ELR (cell line): ENCODE data around the gene NME1.
"Not testable (repeated sequence)": the region's sequence is repeated elsewhere in the genome, so short reads cannot be mapped to it uniquely, and the experiment has no call there.

Experiments used
- DNase-seq: peaks from one replicate; pipeline ENCODE4 v3.0.0-alpha.2; 2015; ENCODE audit warnings: low read depth

NME1 gene

DNA sequence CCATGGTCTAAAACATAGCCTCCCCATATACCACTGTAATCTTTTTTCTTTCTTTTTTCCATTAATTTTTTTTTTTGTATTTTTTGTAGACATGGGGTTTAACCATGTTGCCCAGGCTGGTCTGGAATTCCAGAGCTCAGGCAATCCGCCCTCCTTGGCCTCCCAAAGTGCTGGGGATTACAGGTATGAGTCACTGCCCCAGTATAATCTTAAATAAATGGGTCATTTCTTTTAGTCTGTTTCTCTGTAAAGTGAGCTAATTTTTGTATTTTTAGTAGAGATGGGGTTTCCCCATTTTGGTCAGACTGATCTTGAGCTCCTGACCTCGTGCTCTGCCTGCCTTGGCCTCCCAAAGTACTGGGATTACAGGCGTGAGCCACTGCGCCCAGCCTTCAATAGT, 5.7 kb upstream of the NME1 start:
- peak; percentile 48 for DNase-seq

- DNase-seq = no peak
Measured at GRCh38 chr17:51149163-51149562, 4.2 kb upstream of the NME1 start.

GRCh38 chr17:51150932-51151331, 2.4 kb upstream of the NME1 start:
- no peak for DNase-seq

- peak; percentile 54 for DNase-seq
Measured at GRCh38 chr17:51152766-51153209, 571 bp upstream of the NME1 start.

DNA sequence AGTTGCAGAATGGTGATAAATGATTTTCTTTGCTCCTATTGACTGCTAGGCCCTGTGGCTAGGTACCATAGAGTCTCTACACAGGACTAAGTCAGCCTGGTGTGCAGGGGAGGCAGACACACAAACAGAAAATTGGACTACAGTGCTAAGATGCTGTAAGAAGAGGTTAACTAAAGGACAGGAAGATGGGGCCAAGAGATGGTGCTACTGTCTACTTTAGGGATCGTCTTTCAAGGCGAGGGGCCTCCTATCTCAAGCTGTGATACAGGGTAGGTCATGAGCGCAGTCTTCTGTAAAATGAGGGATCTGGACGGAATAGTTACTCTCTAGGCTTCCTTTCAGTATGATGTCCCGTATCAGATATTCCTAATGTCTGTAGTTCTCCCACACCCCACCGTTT, 817 bp downstream of the NME1 start:
- peak; percentile 24 for DNase-seq

DNA sequence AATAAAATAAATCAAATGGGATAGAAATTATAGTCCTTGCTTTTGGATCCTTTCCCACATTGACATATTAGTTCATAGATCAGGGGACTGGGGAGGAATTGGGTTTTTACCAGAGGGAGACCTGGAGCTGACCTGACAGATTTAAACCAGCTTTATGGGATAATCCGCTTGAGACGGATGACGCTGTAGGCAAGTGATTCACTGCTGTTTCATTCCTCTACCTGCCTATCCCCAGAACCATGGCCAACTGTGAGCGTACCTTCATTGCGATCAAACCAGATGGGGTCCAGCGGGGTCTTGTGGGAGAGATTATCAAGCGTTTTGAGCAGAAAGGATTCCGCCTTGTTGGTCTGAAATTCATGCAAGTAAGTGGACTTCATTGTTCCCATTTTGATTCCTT, 2.1 kb downstream of the NME1 start:
- DNase-seq = no peak

- no peak for DNase-seq
Measured at GRCh38 chr17:51159604-51160003, 6.2 kb downstream of the NME1 start.

- DNase-seq = no peak
Measured at GRCh38 chr17:51161541-51161940, 8.2 kb downstream of the NME1 start.

DNA sequence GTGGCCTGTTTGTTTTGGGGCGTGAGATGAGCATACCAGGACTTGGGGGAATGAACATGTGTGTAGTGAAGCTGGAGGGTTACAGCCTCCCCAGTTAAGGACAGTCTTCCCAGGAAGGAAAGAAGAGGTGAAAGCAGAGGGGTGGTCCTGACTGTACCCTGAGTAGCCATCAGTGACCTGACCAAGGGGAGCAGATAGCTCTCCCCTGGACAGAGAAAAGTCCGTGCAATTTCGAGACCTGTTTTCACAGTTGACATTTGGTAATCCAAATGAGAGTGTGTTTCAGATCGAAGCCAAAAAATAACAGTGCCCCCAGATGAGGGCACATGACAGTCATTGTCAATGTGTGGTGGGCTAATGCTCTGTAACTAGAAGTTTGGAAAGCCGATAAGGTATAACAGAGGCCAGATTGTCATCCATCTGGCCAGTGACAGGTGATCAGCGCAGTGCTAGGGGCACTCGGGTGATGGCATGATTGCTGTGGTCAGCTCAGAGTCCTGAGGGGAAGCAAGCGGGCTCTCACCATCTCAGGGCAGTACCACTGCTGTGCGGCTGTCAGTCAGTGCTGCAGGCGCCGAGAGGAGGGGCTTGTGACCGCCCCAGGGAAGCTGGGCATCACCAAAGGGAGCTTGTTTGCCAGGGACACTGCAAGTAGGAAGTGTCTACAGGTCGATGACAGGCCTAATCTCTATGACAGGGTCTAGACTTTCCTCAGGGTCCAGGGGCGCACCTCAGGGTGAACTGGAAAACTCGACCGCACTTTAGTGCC, 11.7 kb downstream of the NME1 start:
- no peak for DNase-seq

DNA sequence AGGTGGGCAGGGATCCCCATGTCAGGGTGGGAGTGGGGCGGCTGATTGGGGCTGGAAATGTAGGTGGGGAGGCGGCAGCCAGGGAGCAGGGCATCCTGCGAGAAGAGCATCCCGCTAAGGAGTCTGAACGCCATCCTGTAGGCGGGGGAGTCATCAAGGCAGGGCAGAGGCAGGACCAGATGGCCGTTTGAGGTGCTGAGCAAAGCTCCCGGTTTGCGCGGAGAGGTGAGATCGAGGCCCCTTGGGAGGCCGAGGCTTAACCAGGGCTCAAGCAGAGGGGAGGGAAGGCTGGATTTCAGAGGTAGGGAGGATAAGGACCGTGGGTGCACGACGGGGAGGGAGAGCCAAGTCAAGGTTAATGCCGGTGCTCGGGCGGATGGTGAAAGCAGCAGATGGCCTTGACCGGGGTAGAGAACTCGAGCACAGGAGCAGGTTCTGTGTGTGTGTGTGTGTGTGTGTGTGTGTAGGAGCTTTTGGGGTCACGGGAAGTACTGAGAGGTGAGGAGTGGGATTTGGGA, 12.4 kb downstream of the NME1 start:
- DNase-seq = peak; percentile 60

DNA sequence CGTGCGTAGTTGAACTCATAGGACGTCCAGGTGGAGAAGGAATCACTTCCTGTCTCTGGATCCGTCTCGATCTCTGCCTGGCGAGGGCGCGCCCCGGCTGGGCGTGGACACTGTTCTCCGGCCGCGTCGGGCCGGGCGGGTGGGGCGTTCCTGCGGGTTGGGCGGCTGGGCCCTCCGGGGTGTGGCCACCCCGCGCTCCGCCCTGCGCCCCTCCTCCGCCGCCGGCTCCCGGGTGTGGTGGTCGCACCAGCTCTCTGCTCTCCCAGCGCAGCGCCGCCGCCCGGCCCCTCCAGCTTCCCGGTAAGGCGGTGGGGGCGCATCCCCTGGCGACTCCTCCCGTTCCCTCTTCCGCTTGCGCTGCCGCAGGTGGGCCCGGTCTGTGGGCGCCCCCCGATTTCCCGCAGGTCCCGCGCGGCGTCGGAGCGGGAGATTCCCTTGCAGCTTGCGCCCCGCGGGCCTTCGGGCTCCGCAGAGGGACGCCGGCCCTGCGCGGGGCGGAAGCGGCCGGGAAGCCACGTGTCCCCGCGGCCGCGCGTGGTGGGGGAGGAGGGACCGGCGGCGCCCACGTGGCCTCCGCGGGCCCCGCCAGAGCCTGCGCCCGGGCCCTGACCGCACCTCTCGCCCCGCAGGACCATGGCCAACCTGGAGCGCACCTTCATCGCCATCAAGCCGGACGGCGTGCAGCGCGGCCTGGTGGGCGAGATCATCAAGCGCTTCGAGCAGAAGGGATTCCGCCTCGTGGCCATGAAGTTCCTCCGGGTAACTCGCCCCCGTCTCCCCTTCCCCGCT, 13.0 kb downstream of the NME1 start, which contains the start of gene NME2:
Gene NME2 (plus strand): TSS at position 214 of the 789 bp plus-strand sequence. CDS start 420 bp downstream, at position 634.
- DNase-seq = peak; percentile 93

DNA sequence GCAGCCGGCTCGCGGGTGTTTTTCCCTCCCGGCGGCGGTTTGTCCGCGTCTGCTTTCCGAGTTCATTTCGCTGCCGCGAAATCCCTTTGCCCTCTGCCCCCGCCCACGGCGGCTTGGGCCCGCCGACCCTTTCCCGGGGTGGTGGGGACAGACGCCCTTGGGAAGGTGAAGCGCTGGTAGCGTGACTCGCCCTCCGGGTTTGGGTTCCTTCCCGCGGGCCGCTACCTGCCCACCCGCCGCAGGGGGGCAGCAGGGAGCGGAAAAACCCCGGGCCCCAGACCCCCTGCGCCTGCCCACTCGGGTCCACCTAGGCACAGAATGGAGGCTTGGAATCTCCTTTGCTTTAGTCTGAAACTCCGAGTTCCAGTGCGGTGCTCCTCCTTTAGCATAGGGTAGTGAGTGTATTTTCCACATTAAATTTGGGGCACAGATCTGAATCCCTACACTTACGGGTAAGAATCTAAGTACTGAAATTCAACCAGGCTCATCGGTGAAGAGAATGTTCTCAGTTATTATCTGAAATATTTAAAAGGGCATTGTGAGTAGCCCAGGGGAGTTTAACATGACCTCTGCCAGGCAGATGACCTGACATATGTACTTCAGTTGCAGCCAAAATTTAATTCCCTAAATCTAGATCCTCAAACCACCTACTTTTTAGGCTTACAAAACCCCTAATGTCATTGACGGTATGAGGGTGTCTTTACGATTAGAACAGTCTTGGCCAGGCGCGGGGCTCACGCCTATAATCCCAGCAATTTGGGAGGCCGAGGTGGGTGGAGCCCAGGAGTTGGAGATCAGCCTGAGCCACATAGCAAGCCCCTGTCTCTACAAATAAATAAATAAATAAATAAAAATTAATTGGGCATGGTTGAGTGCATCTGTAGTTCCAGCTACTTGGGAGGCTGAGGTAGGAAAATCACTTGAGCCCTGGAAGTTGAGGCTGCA, 13.9 kb downstream of the NME1 start:
- DNase-seq = peak; percentile 73

GRCh38 chr17:51169340-51169739, 16.0 kb downstream of the NME1 start:
- DNase-seq = no peak

DNA sequence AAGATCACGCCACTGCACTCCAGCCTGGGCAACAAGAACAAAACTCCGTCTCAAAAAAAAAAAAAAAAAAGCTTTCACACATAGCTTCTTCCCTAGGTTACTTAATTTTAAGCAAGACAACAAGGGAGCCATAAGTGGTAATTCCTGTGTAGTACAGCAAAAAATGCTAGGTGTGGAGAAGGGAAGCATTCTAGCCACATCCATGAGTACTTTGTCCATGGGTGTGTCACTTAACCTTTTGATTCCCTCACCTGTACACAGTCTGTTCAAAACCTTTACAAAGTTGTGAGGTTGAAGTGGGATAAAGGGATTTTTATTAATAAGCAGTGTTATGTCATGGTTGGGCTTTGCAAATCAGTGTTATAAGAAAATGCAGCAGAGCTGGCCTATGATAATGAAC, 17.4 kb downstream of the NME1 start:
- no peak for DNase-seq

GRCh38 chr17:51172030-51172429, 18.7 kb downstream of the NME1 start:
- DNase-seq = not testable (repeated sequence)

GRCh38 chr17:51180486-51180885, 27.1 kb downstream of the NME1 start:
- no peak for DNase-seq

DNA sequence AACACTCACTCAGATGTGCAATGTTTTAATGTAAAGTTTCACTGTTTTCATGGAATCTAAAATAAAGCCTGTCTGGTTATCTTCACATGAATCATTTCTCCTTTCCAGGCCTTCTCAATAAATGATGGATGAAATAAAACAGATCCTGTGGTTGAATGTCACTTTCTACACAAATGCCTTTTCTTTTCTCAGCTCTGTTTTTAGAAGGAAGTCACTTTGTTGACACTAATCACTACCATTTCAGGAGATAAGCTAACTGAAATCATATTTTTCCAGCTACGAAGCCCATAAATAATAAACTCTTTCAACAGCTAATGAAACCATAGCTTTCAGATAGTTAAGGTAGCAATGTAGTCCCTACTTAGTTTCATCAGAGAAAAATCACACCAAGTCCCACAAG, 30.8 kb downstream of the NME1 start:
- no peak for DNase-seq

DNA sequence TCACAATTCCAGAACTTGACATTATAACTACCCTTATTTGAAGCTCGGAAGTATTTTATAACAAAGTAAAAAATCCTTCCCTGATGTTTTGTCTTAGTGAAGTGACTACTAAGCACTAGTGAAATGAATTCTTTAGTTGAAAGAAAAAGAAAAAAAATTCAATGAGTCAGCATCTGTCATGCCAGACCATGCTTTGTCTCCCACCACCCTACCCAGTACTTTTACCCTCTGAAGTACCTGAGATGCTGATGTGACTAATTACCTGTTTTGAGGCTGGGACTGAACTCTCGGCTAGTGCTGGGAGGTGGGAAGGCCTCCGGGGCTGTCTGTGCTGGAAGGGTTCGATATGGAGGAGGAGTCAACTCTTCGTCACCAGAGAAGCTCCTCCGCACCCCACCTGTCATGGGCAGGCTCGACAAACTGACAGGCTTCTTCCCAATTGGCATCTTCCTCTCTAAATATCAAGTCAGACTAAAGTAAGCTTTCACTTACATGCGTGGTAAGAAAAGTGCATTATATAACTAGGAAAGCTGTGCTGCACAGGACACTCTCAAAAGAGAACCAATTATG, 32.5 kb downstream of the NME1 start:
- no peak for DNase-seq

GRCh38 chr17:51188271-51188833, 35.0 kb downstream of the NME1 start:
- DNase-seq = no peak

GRCh38 chr17:51189162-51189561, 35.8 kb downstream of the NME1 start:
- no peak for DNase-seq

DNA sequence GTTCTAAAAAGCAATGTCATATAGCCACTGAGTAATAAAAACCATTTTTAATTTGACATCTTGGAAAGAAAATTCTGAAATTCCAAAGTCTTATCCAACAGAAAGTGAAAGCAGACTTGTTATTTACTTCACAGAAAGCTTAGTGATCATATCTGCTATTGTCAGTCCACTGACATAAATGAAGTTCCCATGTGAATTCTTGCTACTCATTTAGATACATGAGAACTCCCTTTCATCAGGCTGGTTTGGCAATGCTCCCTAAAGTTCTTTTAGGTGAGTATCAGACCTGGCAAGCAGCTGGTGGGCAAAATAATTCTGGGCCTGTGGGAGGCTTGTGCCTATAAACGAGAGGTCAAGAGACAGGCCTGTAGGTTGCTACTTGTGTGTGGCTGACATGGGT, 36.3 kb downstream of the NME1 start:
- DNase-seq = no peak
